GM10266 (cell line): ENCODE results near the gene GGA3.
"Not testable (repeated sequence)": the region's sequence is repeated elsewhere in the genome, so short reads cannot be mapped to it uniquely, and the experiment has no call there.

Experiments used
- DNase-seq: peaks from one replicate; pipeline ENCODE4 v3.0.0; 2012; ENCODE audit errors: extremely low spot score
- CTCF ChIP-seq: IDR thresholded peaks from 2 replicates; pipeline ENCODE4 v1.5.1; 2012; ENCODE audit warnings: mild to moderate bottlenecking, low read depth; ENCODE audit not compliant: control insufficient read depth, insufficient read depth; ENCODE audit errors: missing control alignments

Gene GGA3

GRCh38 chr17:75287221-75287620, 25.8 kb upstream of the GGA3 start:
- DNase-seq, result no peak
- TF ChIP-seq CTCF, result no peak

- no peak for TF ChIP-seq CTCF
- no peak for DNase-seq
Observed at GRCh38 chr17:75285123-75285522, 23.7 kb upstream of the GGA3 start.

DNA sequence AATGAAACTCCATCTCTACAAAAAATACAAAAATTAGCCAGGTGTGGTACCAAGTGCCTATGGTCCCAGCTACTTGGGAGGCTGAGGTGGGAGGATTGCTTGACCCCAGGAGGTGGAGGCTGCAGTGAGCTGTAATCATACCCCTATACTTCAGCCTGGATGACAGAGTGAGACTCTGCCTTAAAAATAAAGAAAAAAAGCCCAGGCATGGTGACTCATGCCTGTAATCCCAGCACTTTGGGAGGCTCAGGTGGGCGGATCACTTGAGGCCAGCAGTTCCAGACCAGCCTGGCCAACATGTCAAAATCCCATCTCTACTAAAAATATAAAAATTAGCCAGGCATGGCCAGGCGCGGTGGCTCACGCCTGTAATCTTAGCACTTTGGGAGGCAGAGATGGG, 18.8 kb upstream of the GGA3 start:
- not testable (repeated sequence) for DNase-seq

DNA sequence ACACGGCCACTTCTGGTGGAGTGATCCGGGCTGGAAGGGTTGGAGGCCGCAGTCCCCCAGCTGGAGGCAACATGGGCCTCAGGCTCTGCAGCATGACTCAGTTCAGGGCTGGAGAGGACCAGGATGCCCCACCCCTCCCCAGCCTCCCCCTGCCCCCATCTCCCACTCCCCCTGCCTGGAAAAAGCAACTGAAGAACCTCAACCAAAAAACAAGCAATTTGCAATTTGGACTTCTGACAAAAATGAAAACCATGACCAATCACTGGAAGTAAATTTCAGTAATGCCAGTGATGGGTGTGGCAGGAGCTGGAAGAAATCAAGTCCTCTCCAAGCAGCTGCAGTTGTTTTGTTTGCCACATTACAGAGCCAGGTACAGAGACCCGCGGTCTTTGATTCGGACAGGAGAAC, 16.3 kb upstream of the GGA3 start:
- no peak for DNase-seq
- TF ChIP-seq CTCF, result no peak

DNA sequence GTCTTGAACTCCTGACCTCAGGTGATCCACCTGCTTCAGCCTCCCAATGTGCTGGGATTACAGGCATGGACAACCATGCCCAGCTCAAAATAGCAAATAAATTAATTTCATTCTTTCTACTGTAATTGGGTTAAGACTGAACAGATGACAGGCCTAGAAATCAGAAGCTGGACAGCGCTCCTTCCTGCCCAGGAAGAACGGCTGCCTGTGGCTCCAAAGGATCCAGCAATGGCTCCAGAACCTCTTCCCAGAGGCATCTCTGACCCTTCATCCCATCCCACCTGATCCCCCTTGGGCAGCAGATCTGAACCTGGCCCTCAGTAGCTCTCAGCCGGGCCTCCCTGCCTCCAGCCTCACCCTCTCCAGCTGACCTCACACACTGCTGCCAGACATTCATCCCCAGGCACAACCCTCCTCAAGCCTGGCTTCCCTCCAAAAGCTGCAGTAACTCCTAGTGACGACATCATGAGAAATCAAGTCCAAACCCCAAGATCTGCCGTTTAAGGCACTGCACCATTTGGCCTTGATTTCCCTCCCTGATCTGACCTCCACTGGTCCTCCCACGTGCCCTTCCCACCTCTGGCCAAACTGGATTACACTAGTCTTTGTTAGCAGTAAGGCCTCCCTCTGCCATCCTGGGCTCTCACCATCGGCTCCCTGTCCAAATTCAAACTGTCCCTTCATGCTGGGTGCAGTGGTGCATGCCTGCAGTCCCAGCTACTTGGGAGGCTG, 12.7 kb upstream of the GGA3 start:
- DNase-seq, result no peak
- no peak for TF ChIP-seq CTCF

DNA sequence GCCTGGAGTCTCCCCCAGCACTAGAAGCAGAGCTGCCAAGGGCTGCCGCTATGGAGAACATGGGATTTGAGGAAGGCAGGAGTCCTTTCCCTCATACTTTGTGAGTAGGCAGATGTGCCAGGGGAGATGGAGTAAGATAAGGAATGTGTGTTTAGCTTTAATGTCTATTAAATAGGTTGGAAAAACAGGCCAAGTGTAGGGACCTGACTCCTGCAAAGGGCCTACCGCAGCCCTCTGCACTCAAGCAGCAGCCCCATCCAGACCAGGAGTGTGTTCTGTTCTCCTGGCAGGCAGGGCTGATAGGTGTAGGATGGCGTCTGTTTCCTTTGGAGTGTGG, 11.4 kb upstream of the GGA3 start:
- no peak for TF ChIP-seq CTCF
- DNase-seq, result no peak

DNA sequence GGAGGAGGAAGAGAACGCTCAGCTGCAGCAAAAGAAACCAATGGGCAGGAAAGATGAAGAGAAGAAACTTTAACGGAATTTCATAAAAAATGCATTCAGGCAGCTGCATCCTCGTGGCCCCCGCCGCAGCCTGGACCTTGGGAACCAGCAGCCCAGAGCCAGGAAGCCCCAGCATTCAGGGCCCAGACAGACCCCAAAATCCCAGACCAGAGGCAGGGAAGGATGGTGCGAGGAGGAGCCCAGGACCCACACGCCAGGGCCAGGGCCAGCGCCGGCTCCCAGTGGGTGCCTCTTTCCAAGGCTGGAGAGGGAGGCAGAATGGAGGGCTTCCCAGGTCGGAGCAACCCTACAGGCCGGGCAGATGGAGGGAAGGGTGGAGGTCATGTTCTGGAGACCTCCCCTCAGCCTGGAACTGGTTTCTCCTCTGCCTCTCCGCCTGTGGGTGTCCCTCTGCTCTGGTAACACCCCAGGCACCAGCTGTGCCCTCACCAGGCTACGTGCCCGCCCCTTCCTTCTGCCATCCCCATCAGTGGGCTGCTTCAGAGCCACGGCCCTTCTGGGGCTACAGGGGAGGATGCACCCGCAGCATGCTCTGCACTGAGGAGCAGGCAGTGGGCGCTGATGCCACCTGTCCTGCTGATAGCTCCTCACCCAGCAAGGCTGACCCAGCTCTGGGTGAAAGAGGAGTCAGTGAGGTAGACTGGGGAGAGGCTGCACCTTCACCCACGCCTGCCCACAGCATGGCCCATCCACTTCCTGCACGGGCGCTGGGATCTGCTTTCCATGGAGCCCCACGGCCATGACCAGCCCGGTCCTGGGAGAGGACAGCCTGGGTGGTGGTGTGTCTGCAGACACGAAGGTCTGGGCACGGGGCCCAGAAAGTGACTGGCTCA, 10.8 kb upstream of the GGA3 start:
- no peak for DNase-seq
- no peak for TF ChIP-seq CTCF
